ENCODE data around the gene TCF12.

The TCF12 gene

DNA sequence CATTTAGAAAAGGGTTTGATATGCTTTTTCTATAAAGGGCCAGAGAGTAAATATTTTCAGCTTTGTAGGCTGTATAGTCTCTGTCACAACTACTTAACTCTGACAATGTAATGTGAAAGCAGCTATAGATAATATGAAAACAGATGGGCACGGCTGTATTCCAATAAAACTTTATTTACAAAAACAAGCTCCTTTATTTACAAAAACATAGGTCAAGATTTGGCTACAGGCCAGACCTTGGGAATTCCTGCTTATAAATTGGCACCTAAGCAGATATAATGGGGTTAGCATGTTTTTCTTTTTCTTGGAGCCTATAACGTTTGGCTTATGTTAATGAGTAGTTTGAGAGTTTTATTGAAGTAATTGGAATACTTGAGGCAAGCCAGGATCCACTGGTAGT lies 338.5 kb downstream of the TCF12 start:
- H3K4me3 ChIP-seq (ENCODE audit: control insufficient read depth, low read depth, low read length), result no peak overlapping the region
- TF ChIP-seq, protein P1, sequence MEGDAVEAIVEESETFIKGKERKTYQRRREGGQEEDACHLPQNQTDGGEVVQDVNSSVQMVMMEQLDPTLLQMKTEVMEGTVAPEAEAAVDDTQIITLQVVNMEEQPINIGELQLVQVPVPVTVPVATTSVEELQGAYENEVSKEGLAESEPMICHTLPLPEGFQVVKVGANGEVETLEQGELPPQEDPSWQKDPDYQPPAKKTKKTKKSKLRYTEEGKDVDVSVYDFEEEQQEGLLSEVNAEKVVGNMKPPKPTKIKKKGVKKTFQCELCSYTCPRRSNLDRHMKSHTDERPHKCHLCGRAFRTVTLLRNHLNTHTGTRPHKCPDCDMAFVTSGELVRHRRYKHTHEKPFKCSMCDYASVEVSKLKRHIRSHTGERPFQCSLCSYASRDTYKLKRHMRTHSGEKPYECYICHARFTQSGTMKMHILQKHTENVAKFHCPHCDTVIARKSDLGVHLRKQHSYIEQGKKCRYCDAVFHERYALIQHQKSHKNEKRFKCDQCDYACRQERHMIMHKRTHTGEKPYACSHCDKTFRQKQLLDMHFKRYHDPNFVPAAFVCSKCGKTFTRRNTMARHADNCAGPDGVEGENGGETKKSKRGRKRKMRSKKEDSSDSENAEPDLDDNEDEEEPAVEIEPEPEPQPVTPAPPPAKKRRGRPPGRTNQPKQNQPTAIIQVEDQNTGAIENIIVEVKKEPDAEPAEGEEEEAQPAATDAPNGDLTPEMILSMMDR (conservative IDR thresholded peaks at IDR 0.05; ENCODE audit: control insufficient read depth, insufficient read depth, low read depth, low read length), result no peak

DNA sequence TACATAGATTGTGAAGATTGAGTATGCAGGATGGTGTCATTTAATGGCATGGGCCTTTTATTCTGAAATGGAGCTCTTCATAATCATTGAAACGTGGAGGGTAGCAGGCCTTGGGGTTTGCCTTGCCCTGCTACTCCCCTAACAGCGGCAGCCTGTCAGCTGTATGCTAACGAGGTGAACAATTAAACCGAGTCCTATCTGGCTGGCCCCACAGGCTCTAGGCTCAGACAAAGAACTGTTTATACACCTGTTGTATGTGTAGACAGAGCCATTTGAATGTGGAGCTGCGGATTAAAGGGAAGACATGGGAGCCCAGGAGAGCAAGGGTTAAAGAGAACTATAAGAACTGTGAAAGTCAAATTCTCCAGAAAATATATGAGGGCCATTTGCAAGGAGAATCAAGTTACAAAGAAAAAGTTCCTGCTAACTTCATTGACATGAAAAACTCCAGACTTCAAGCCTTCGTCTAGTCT lies 341.2 kb downstream of the TCF12 start:
- TF ChIP-seq, protein P1 (conservative IDR thresholded peaks at IDR 0.05; ENCODE audit: control insufficient read depth, insufficient read depth, low read depth, low read length), result no peak
- H3K4me3 ChIP-seq (ENCODE audit: control insufficient read depth, low read depth, low read length), result no peak overlapping the region
- DNase-seq (ENCODE audit: low read depth), result no peak

More for the DNA sequence above, 338.5 kb downstream of the TCF12 start:
- no peak for DNase-seq (ENCODE audit: low read depth)

DNA sequence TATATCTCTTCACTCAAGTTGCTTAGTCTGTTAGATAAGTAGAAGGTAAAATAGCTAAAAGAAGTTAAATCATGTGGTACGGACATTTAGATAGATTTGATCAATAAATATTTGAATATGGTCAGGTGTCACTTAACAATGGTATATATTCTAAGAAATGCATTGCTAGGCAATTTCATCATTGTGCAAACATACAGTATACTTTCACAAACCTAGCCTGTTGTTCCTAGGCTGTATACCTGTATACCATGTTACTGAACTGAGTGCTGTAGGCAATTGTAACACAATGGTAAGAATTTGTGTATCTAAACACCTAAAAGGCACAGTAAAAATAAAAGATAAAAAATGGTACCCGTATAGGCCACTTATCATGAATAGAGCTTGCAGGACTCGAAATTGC lies 345.1 kb downstream of the TCF12 start:
- DNase-seq (ENCODE audit: low read depth), result no peak
- TF ChIP-seq, protein P1 (conservative IDR thresholded peaks at IDR 0.05; ENCODE audit: control insufficient read depth, insufficient read depth, low read depth, low read length), result no peak
- no peak overlapping the region for H3K4me3 ChIP-seq (ENCODE audit: control insufficient read depth, low read depth, low read length)

DNA sequence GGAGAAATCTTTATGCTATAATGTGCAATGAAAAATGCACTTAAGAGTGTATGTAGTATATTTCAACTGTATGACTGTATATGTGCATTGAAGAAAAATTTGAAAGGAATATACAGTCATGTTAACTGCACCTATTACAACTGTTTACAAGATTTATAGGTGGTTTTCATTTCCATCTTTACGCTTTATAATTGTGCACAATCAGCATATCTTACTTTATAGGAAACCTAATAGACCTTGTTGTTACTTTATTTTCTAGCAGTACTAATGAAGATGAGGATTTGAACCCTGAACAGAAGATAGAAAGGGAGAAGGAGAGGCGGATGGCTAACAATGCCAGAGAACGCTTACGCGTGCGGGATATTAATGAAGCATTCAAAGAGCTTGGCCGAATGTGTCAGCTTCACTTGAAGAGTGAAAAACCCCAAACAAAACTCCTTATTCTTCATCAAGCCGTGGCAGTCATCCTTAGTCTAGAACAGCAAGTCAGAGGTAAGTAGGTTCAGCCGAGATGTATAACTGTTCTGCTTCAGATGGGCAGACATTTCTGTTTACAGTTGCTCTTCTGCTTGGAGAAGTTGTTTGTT lies 354.4 kb downstream of the TCF12 start:
- no peak overlapping the region for H3K4me3 ChIP-seq (ENCODE audit: control insufficient read depth, low read depth, low read length)
- TF ChIP-seq, protein P1 (conservative IDR thresholded peaks at IDR 0.05; ENCODE audit: control insufficient read depth, insufficient read depth, low read depth, low read length), result no peak
- DNase-seq (ENCODE audit: low read depth), result no peak

DNA sequence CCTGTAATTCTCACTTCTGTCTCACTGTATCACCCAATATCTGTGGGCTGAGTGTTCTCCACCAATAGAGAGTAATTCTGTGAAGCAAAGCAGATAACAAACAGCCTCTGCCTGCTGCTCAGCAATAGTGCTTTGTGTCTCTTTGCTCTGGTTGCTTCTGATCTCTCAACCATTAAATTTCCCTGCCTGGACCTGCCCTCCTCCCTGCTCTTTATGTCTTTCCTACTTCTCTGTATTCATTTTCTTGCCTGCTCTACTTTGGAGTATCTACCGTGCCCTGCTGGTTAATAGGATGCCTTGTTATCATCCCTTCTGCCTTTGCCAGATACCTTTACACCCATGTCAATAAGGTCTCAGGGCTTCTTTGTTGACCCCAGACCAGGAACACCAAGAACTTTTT lies 355.0 kb downstream of the TCF12 start:
- no peak overlapping the region for H3K4me3 ChIP-seq (ENCODE audit: control insufficient read depth, low read depth, low read length)
- TF ChIP-seq, protein P1 (conservative IDR thresholded peaks at IDR 0.05; ENCODE audit: control insufficient read depth, insufficient read depth, low read depth, low read length), result no peak
- DNase-seq (ENCODE audit: low read depth), result no peak

DNA sequence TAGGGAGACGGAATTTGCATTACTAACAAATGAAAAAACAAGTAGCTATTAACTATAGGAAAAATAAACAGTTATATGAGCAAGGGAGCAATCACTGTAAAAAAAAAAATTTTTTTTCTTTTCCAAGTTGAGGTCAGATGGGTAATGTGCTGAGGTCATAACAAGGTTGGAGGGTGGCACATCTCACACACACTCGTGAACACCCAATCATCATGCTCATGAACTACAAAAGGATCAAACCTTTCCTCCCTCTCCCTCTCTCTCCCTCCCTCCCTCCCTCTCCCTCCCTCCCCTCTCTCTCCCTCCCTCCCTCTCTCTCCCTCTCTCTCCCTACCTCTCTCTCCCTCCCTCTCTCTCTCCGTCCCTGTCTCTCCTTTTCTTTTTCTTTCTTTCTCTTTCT lies 360.0 kb downstream of the TCF12 start:
- no peak for DNase-seq (ENCODE audit: low read depth)
- H3K4me3 ChIP-seq (ENCODE audit: control insufficient read depth, low read depth, low read length), result no peak overlapping the region
- TF ChIP-seq, protein P1 (conservative IDR thresholded peaks at IDR 0.05; ENCODE audit: control insufficient read depth, insufficient read depth, low read depth, low read length), result no peak

DNA sequence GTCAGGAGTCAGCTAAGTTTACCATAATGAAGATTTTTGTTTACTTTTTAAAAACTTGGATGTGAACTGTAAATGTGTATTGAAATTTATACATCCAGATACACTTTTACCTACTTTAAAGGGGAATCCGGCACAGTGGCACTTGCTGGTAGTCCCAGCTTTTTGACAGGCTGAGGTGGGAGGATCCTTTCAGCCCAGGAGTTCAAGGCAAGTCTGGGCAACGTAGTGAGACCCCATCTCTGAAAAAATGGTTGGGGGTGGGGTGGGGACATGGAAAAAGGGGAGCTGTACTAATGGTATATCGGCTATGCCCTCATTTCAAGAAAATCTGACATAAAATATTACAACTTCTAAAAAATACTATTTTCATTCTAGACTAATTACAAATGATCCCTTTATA lies 362.0 kb downstream of the TCF12 start:
- DNase-seq (ENCODE audit: low read depth), result no peak

More for the DNA sequence above, 362.0 kb downstream of the TCF12 start:
- no peak overlapping the region for H3K4me3 ChIP-seq (ENCODE audit: control insufficient read depth, low read depth, low read length)
- TF ChIP-seq, protein P1 (conservative IDR thresholded peaks at IDR 0.05; ENCODE audit: control insufficient read depth, insufficient read depth, low read depth, low read length), result no peak

Data from fibroblast of mammary gland (primary cell).